Neural cell (in vitro differentiated cells): ENCODE measurements around the gene KRTAP10-4. TPM values are rescaled to one million over a fixed set of nuclear protein-coding genes. Genes with fewer than 3 reads are reported as not detected.

Experiments used
- H2AFZ ChIP-seq: fragments of 200-600, 300-800 bp; sonication (generic), shearing (Covaris generic); 2 replicates; pipeline ENCODE4 v1.6.0; 2014; ENCODE audit warnings: low read depth, mild to moderate bottlenecking, antibody characterized with exemption, low read length, moderate library complexity
- H3F3A ChIP-seq: fragments of 200-600 bp; shearing (Covaris generic); 2 replicates; pipeline ENCODE4 v1.6.1; 2016; ENCODE audit warnings: mild to moderate bottlenecking, moderate library complexity, mixed read lengths, antibody characterized with exemption, low read length; ENCODE audit not compliant: insufficient read depth, poor library complexity, severe bottlenecking
- H3K27ac ChIP-seq: fragments of 200-600, 300-800 bp; sonication (generic), shearing (Covaris generic); 2 replicates; pipeline ENCODE4 v1.5.1; 2014; ENCODE audit warnings: mild to moderate bottlenecking, low read length, moderate library complexity
- H3K27me3 ChIP-seq: fragments of 300-800, 200-600 bp; sonication (generic), shearing (Covaris generic); 2 replicates; pipeline ENCODE4 v1.6.0; 2014; ENCODE audit warnings: mild to moderate bottlenecking, low read depth, low read length, moderate library complexity; ENCODE audit not compliant: insufficient read depth
- H3K36me3 ChIP-seq: fragments of 300-800, 200-600 bp; sonication (generic), shearing (Covaris generic); 2 replicates; pipeline ENCODE4 v1.5.1; 2014; ENCODE audit warnings: mild to moderate bottlenecking, antibody characterized with exemption, low read length, moderate library complexity; ENCODE audit not compliant: insufficient read depth
- H3K4me2 ChIP-seq: fragments of 300-800, 200-600 bp; sonication (generic), shearing (Covaris generic); 2 replicates; pipeline ENCODE4 v1.6.0; 2014; ENCODE audit warnings: mild to moderate bottlenecking, low read length
- H3K4me3 ChIP-seq: fragments of 300-800, 200-600 bp; sonication (generic), shearing (Covaris generic); 2 replicates; pipeline ENCODE4 v1.5.1; 2014; ENCODE audit warnings: mild to moderate bottlenecking, low read length, moderate library complexity
- H3K79me2 ChIP-seq: fragments of 200-600 bp; shearing (Covaris generic); replicated peaks from 2 replicates; pipeline ENCODE4 v1.6.0; 2014; ENCODE audit warnings: mild to moderate bottlenecking, low read length, moderate library complexity; ENCODE audit not compliant: insufficient read depth
- H3K9ac ChIP-seq: fragments of 300-800, 200-600 bp; sonication (generic), shearing (Covaris generic); 2 replicates; pipeline ENCODE4 v1.6.1; 2016; ENCODE audit warnings: mild to moderate bottlenecking, low read length, mixed read lengths
- H3K9me2 ChIP-seq: fragments of 200-600 bp; shearing (Covaris generic); 2 replicates; pipeline ENCODE4 v1.6.1; 2016; ENCODE audit warnings: mild to moderate bottlenecking, low read length, mixed read lengths; ENCODE audit not compliant: insufficient read depth
- H3K9me3 ChIP-seq: fragments of 200-600, 300-800 bp; sonication (generic), shearing (Covaris generic); 2 replicates; pipeline ENCODE4 v1.6.1; 2016; ENCODE audit warnings: mild to moderate bottlenecking, mixed run types, low read length, moderate library complexity, mixed read lengths
- H4K20me1 ChIP-seq: fragments of 200-600 bp; shearing (Covaris generic); 2 replicates; pipeline ENCODE4 v1.6.1; 2016; ENCODE audit warnings: mild to moderate bottlenecking, mixed run types; ENCODE audit not compliant: insufficient read depth
- EP300 ChIP-seq: fragments of 450-650 bp; conservative IDR thresholded peaks from 2 replicates; pipeline ENCODE4 v1.6.1; 2014; ENCODE audit warnings: antibody characterized with exemption, mild to moderate bottlenecking, moderate library complexity; ENCODE audit not compliant: poor library complexity, severe bottlenecking
- EZH2 ChIP-seq: fragments of 200-600, 300-800 bp; shearing (Covaris generic), sonication (generic); IDR thresholded peaks from 2 replicates; pipeline ENCODE4 v1.6.1; 2014; ENCODE audit warnings: antibody characterized with exemption, low read length, borderline replicate concordance, mild to moderate bottlenecking; ENCODE audit not compliant: insufficient read depth, poor library complexity, severe bottlenecking
- MXI1 ChIP-seq: fragments of 450-650 bp; conservative IDR thresholded peaks from 2 replicates; pipeline ENCODE4 v1.6.1; 2014; ENCODE audit warnings: antibody characterized with exemption, mild to moderate bottlenecking; ENCODE audit not compliant: poor library complexity, severe bottlenecking
- POLR2AphosphoS5 ChIP-seq: IDR thresholded peaks from 2 replicates; pipeline ENCODE4 v1.6.1; 2012
- RAD21 ChIP-seq: fragments of 450-650 bp; conservative IDR thresholded peaks from 2 replicates; pipeline ENCODE4 v1.6.1; 2014; ENCODE audit warnings: antibody characterized with exemption, mild to moderate bottlenecking, moderate library complexity
- SMC3 ChIP-seq: fragments of 450-650 bp; conservative IDR thresholded peaks from 2 replicates; pipeline ENCODE4 v1.6.1; 2014; ENCODE audit warnings: antibody characterized with exemption, mild to moderate bottlenecking, moderate library complexity; ENCODE audit not compliant: poor library complexity
- TAF1 ChIP-seq: IDR thresholded peaks from 2 replicates; pipeline ENCODE4 v1.6.1; 2012; ENCODE audit warnings: low read depth
- polyA plus RNA-seq: library from polyadenylated mRNA; depleted of rRNA; stranded (reverse); fragments of >200 nt; gene quantifications from 2 replicates; pipeline ENCODE4 v1.2.3, GENCODE V29; 2014
- TF ChIP-seq, protein P1 (sequence below): fragments of 450-650 bp; IDR thresholded peaks from 2 replicates; pipeline ENCODE4 v1.5.1; 2014; ENCODE audit warnings: antibody characterized with exemption, mild to moderate bottlenecking, moderate library complexity; ENCODE audit not compliant: poor library complexity, severe bottlenecking
- TF ChIP-seq, protein P2 (sequence below): IDR thresholded peaks from 2 replicates; pipeline ENCODE4 v1.6.1; 2012; ENCODE audit warnings: borderline replicate concordance

KRTAP10-4 gene
- polyA plus RNA-seq, 1 donor from 2014 or later, result not detected

DNA sequence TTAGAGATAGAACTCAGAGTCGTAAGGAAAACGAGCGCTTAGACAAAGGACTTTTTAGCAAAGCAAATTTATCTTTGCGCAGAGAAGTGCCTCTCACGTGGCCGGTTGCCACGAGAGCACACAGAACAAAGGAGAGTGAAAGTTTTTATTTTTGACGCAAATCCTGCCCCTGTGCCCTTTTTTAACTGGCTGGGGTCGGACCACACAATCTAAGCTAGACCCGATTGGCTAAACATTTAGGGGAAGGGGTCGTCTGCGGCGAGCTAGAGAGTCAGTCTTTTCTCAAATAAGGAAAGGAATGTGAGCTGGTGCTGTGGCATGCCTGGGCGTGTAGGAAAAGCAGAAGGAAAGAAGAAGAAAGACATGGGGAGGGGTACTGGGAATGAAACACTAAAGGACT, 24.6 kb upstream of the KRTAP10-4 start:
- Histone ChIP-seq H4K20me1 (no peaks in the 10 kb centered on the region), H3K9me2 (no peaks in the 10 kb centered on the region), H3K4me2 (no peak overlapping the region), H3K79me2 (no peaks in the 10 kb centered on the region), H2AFZ (no peak overlapping the region), H3K4me3 (no peak overlapping the region), H3K36me3 (no peaks in the 10 kb centered on the region), H3K9ac (no peak overlapping the region), H3K27ac (no peak overlapping the region), H3F3A (no peaks in the 10 kb centered on the region), H3K27me3 (no peaks in the 10 kb centered on the region), H3K9me3 (no peaks in the 10 kb centered on the region)
- TF ChIP-seq, protein P1, sequence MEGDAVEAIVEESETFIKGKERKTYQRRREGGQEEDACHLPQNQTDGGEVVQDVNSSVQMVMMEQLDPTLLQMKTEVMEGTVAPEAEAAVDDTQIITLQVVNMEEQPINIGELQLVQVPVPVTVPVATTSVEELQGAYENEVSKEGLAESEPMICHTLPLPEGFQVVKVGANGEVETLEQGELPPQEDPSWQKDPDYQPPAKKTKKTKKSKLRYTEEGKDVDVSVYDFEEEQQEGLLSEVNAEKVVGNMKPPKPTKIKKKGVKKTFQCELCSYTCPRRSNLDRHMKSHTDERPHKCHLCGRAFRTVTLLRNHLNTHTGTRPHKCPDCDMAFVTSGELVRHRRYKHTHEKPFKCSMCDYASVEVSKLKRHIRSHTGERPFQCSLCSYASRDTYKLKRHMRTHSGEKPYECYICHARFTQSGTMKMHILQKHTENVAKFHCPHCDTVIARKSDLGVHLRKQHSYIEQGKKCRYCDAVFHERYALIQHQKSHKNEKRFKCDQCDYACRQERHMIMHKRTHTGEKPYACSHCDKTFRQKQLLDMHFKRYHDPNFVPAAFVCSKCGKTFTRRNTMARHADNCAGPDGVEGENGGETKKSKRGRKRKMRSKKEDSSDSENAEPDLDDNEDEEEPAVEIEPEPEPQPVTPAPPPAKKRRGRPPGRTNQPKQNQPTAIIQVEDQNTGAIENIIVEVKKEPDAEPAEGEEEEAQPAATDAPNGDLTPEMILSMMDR, result no peak
- TF ChIP-seq MXI1, result no peak
- TF ChIP-seq POLR2AphosphoS5, result no peak
- TF ChIP-seq, protein P2, sequence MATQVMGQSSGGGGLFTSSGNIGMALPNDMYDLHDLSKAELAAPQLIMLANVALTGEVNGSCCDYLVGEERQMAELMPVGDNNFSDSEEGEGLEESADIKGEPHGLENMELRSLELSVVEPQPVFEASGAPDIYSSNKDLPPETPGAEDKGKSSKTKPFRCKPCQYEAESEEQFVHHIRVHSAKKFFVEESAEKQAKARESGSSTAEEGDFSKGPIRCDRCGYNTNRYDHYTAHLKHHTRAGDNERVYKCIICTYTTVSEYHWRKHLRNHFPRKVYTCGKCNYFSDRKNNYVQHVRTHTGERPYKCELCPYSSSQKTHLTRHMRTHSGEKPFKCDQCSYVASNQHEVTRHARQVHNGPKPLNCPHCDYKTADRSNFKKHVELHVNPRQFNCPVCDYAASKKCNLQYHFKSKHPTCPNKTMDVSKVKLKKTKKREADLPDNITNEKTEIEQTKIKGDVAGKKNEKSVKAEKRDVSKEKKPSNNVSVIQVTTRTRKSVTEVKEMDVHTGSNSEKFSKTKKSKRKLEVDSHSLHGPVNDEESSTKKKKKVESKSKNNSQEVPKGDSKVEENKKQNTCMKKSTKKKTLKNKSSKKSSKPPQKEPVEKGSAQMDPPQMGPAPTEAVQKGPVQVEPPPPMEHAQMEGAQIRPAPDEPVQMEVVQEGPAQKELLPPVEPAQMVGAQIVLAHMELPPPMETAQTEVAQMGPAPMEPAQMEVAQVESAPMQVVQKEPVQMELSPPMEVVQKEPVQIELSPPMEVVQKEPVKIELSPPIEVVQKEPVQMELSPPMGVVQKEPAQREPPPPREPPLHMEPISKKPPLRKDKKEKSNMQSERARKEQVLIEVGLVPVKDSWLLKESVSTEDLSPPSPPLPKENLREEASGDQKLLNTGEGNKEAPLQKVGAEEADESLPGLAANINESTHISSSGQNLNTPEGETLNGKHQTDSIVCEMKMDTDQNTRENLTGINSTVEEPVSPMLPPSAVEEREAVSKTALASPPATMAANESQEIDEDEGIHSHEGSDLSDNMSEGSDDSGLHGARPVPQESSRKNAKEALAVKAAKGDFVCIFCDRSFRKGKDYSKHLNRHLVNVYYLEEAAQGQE, result no peak
- no peak for TF ChIP-seq RAD21
- TF ChIP-seq EZH2, result no peak
- no peak for TF ChIP-seq SMC3
- no peak for TF ChIP-seq EP300
- no peak for TF ChIP-seq TAF1

DNA sequence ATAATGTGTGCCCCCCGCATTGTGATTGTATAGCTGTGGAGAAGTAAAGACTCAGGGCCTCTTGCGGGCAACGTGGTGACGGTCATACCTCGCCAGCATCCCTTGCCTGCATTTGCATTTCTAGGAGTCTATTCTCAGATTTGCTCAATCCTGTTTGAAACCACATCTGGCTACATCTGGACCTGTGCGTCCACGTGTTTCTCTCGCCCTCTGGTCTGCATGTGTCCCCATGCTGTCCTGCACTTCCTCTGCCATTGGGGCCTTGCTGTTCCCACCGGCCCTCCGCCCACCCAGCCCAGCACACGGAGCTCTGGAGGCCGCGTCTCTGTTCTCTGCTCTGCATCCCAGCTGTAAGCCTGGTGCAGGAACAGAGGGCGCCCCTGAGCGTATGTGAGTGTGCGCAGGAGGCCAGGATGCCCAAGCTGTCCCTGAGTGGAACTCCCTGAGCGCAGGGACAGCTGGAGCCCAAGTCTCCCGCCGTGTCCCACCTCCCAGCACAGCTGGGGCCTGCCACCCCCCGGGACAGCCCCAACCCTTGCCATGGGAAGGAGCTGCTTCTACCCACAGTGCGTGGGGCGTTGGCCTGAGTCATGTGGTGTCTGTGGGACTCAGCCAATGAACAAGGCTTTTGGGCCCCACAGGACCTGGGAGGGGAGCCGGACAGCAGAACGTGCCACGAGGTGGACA, 23.9 kb upstream of the KRTAP10-4 start:
- H2AFZ ChIP-seq, result no peak overlapping the region

More for the DNA sequence above, 23.9 kb upstream of the KRTAP10-4 start:
- Histone ChIP-seq H3K9me2 (no peaks in the 10 kb centered on the region), H3K4me2 (no peak overlapping the region), H3K79me2 (no peaks in the 10 kb centered on the region), H3K9ac (no peak overlapping the region), H3K4me3 (no peak overlapping the region), H3K27me3 (no peaks in the 10 kb centered on the region), H4K20me1 (no peaks in the 10 kb centered on the region), H3K27ac (no peak overlapping the region), H3K9me3 (no peaks in the 10 kb centered on the region), H3F3A (no peaks in the 10 kb centered on the region), H3K36me3 (no peaks in the 10 kb centered on the region)
- TF ChIP-seq TAF1 (no peak), POLR2AphosphoS5 (no peak), EZH2 (no peak), EP300 (no peak), RAD21 (no peak), SMC3 (no peak), MXI1 (no peak)
- TF ChIP-seq, protein P2, result no peak
- TF ChIP-seq, protein P1, result no peak
